Thyroid gland (tissue), 4 donors: ENCODE measurements around the gene NKAIN4.

Source experiments
- CTCF ChIP-seq, 6 experiments: fragments of 200-600 bp in 3 of 6; fragments of 450-650 bp in 3 of 6; sonication (generic) in 3 of 6; IDR thresholded peaks; one replicate each; pipeline ENCODE4 v1.5.1; 2016 to 2019; ENCODE audit warnings: antibody characterized with exemption in 6 of 6, mild to moderate bottlenecking in 2 of 6, inconsistent platforms in 1 of 6, moderate library complexity in 1 of 6
- POLR2A ChIP-seq, 2 donors: fragments of 450-650 bp; IDR thresholded peaks; one replicate each; pipeline ENCODE4 v1.6.1; 2017; ENCODE audit warnings: antibody characterized with exemption in 2 of 2, mild to moderate bottlenecking in 2 of 2, moderate library complexity in 1 of 2

- TF ChIP-seq POLR2A (IDR thresholded peaks at IDR 0.05): no peak
- TF ChIP-seq CTCF (IDR thresholded peaks at IDR 0.05): no peak
Measured at GRCh38 chr20:63225082-63225454, 29.2 kb downstream of the NKAIN4 start.
